Smooth muscle cell (in vitro differentiated cells): ENCODE measurements around the gene HNMT. TPM values are rescaled to one million over a fixed set of nuclear protein-coding genes. Genes with fewer than 3 reads are reported as not detected.
A peak's percentile ranks its signal among the peaks of the same experiment; 100 is the strongest.
"Not testable (repeated sequence)": the region's sequence is repeated elsewhere in the genome, so short reads cannot be mapped to it uniquely, and the experiment has no call there.

Source experiments
- DNase-seq: peaks from one replicate; lab custom pipeline; 2025; ENCODE audit not compliant: unreplicated experiment; lab: John Stamatoyannopoulos, UW
- H2AFZ ChIP-seq: fragments of 200-600 bp; sonication (generic); 2 replicates; pipeline ENCODE4 v1.6.0; 2016; ENCODE audit warnings: antibody characterized with exemption, low read depth, mild to moderate bottlenecking
- H3F3A ChIP-seq: fragments of 200-600 bp; sonication (generic); 2 replicates; pipeline ENCODE4 v1.6.0; 2017; ENCODE audit warnings: antibody characterized with exemption, low read depth
- H3K27ac ChIP-seq: fragments of 200-600 bp; sonication (generic); 2 replicates; pipeline ENCODE4 v1.5.1; 2016; ENCODE audit warnings: low read depth, mild to moderate bottlenecking
- H3K27me3 ChIP-seq: fragments of 200-600 bp; sonication (generic); 2 replicates; pipeline ENCODE4 v1.6.1; 2016; ENCODE audit warnings: low read depth, mild to moderate bottlenecking
- H3K36me3 ChIP-seq: fragments of 200-600 bp; sonication (generic); 2 replicates; pipeline ENCODE4 v1.5.1; 2016; ENCODE audit warnings: low read depth
- H3K4me1 ChIP-seq: fragments of 200-600 bp; sonication (generic); 2 replicates; pipeline ENCODE4 v1.5.1; 2016; ENCODE audit warnings: low read depth
- H3K4me2 ChIP-seq: fragments of 200-600 bp; sonication (generic); 2 replicates; pipeline ENCODE4 v1.6.0; 2016; ENCODE audit warnings: mild to moderate bottlenecking
- H3K4me3 ChIP-seq: fragments of 200-600 bp; sonication (generic); 2 replicates; pipeline ENCODE4 v1.5.1; 2016; ENCODE audit warnings: mild to moderate bottlenecking
- H3K79me2 ChIP-seq: fragments of 200-600 bp; sonication (generic); 2 replicates; pipeline ENCODE4 v1.6.0; 2016; ENCODE audit warnings: low read depth, mild to moderate bottlenecking
- H3K9ac ChIP-seq: fragments of 200-600 bp; sonication (generic); 2 replicates; pipeline ENCODE4 v1.6.0; 2016; ENCODE audit warnings: low read depth
- H3K9me3 ChIP-seq: fragments of 200-600 bp; sonication (generic); replicated peaks from 2 replicates; pipeline ENCODE4 v1.5.1; 2016; ENCODE audit warnings: low read depth
- H4K20me1 ChIP-seq: fragments of 200-600 bp; sonication (generic); 2 replicates; pipeline ENCODE4 v1.6.0; 2016; ENCODE audit warnings: low read depth
- CTCF ChIP-seq: fragments of 200-600 bp; sonication (generic); IDR thresholded peaks from 2 replicates; pipeline ENCODE4 v1.5.1; 2017; ENCODE audit warnings: borderline replicate concordance, mild to moderate bottlenecking, antibody characterized with exemption; ENCODE audit not compliant: insufficient read depth, poor library complexity, severe bottlenecking
- WGBS: methylation state at CpG from one replicate; pipeline ENCODE4 v1.1.7; 2016; ENCODE audit warnings: low lambda C conversion rate; 5-methylcytosine and 5-hydroxymethylcytosine counted together
- polyA plus RNA-seq: library from polyadenylated mRNA; unstranded; fragments of >200 nt; fragmentation: Nextera tagmentation; extraction: Ambion mirVana; gene quantifications from 2 replicates; pipeline ENCODE4 v1.2.1, GENCODE V29; 2016
- total RNA-seq: library from RNA; depleted of rRNA; stranded (reverse); fragments of >200 nt; gene quantifications from 2 replicates; pipeline ENCODE4 v1.2.3, GENCODE V29; 2014

The HNMT gene
- total and polyA plus RNA-seq, 2 experiments from 2014 or later, result 3.6 to 9.6 TPM

- no peaks in the 10 kb centered on the region for H3K27me3 ChIP-seq
- H3K36me3 ChIP-seq, result no peaks in the 10 kb centered on the region
- H3K4me3 ChIP-seq, result no peak overlapping the region
- TF ChIP-seq CTCF, result no peak
- 67% methylated on average over 5 of the region's 5 CpGs for WGBS
- H2AFZ ChIP-seq, result no peak overlapping the region
- no peaks in the 10 kb centered on the region for H4K20me1 ChIP-seq
- peak overlapping the region; percentile 58 for H3K27ac ChIP-seq
- no peak overlapping the region for H3K4me2 ChIP-seq
- peaks cover 10% of the 10 kb centered on the region for H3F3A ChIP-seq
- no peaks in the 10 kb centered on the region for H3K79me2 ChIP-seq
- no peaks in the 10 kb centered on the region for H3K9me3 ChIP-seq
- peaks cover 9% of the 10 kb centered on the region for H3K4me1 ChIP-seq
- no peak overlapping the region for H3K9ac ChIP-seq
- DNase-seq, result no peak
These were observed 72.2 kb downstream of the HNMT start for GRCh38 chr2:138036522-138036921.

- Histone ChIP-seq H2AFZ (no peak overlapping the region), H3K9me3 (no peaks in the 10 kb centered on the region), H3K4me1 (peaks cover 9% of the 10 kb centered on the region), H4K20me1 (no peaks in the 10 kb centered on the region), H3K27ac (no peak overlapping the region), H3K36me3 (no peaks in the 10 kb centered on the region), H3K79me2 (no peaks in the 10 kb centered on the region), H3K4me3 (no peak overlapping the region), H3F3A (peaks cover 10% of the 10 kb centered on the region), H3K4me2 (no peak overlapping the region), H3K9ac (no peak overlapping the region), H3K27me3 (no peaks in the 10 kb centered on the region)
- no peak for TF ChIP-seq CTCF
- WGBS, result 98% methylated on average over 2 of the region's 2 CpGs
- no peak for DNase-seq
These were observed 72.8 kb downstream of the HNMT start for GRCh38 chr2:138037090-138037489.

- Histone ChIP-seq H4K20me1 (no peaks in the 10 kb centered on the region), H3K27me3 (no peaks in the 10 kb centered on the region), H3K9ac (no peak overlapping the region), H3K27ac (no peak overlapping the region), H3K4me3 (no peak overlapping the region), H3F3A (peaks cover 5% of the 10 kb centered on the region), H3K4me2 (no peak overlapping the region), H3K9me3 (no peaks in the 10 kb centered on the region), H3K79me2 (no peaks in the 10 kb centered on the region), H3K4me1 (peaks cover 6% of the 10 kb centered on the region), H3K36me3 (no peaks in the 10 kb centered on the region), H2AFZ (no peak overlapping the region)
- DNase-seq, result no peak
- 71% methylated on average over 5 of the region's 5 CpGs for WGBS
- no peak for TF ChIP-seq CTCF
These were observed 76.3 kb downstream of the HNMT start for GRCh38 chr2:138040616-138041015.

GRCh38 chr2:138042311-138042710 lies 78.0 kb downstream of the HNMT start:
- Histone ChIP-seq H3K9ac (no peak overlapping the region), H3K4me3 (no peak overlapping the region), H3K36me3 (no peaks in the 10 kb centered on the region), H3K79me2 (no peaks in the 10 kb centered on the region), H3K27ac (no peak overlapping the region), H4K20me1 (no peaks in the 10 kb centered on the region), H3K4me1 (no peaks in the 10 kb centered on the region), H3K4me2 (no peak overlapping the region), H3K9me3 (no peaks in the 10 kb centered on the region), H3K27me3 (no peaks in the 10 kb centered on the region), H2AFZ (no peak overlapping the region), H3F3A (no peaks in the 10 kb centered on the region)
- no peak for DNase-seq
- WGBS, result 83% methylated on average over 3 of the region's 3 CpGs
- TF ChIP-seq CTCF, result no peak

- DNase-seq, H2AFZ ChIP-seq, H3K27me3 ChIP-seq, H3F3A ChIP-seq, H3K4me2 ChIP-seq, H3K9ac ChIP-seq, H3K9me3 ChIP-seq, H3K4me3 ChIP-seq, H3K27ac ChIP-seq, H3K36me3 ChIP-seq, H3K79me2 ChIP-seq, H4K20me1 ChIP-seq, H3K4me1 ChIP-seq: not testable (repeated sequence)
- WGBS, result 96% methylated on average over 6 of the region's 6 CpGs
These were observed 79.3 kb downstream of the HNMT start for GRCh38 chr2:138043588-138043987.
